ENCODE measurements around the gene NCK2. TPM values are rescaled to one million over a fixed set of nuclear protein-coding genes. Genes with fewer than 3 reads are reported as not detected.

NCK2 gene
- total and polyA plus RNA-seq, 10 of the 15 experiments (the other 5 are each of a cell fraction or from before 2014, with no cell fraction given), result 1.2 to 30.9 (median 14.1) TPM

GRCh38 chr2:105879803-105880300 is 135.1 kb downstream of the NCK2 start:
- no peak for TF ChIP-seq BMI1 (IDR thresholded peaks at IDR 0.05; ENCODE audit: borderline replicate concordance)
- TF ChIP-seq RFX5 (IDR thresholded peaks at IDR 0.05; ENCODE audit: low read depth, low read length), result no peak
- TF ChIP-seq, protein P1, sequence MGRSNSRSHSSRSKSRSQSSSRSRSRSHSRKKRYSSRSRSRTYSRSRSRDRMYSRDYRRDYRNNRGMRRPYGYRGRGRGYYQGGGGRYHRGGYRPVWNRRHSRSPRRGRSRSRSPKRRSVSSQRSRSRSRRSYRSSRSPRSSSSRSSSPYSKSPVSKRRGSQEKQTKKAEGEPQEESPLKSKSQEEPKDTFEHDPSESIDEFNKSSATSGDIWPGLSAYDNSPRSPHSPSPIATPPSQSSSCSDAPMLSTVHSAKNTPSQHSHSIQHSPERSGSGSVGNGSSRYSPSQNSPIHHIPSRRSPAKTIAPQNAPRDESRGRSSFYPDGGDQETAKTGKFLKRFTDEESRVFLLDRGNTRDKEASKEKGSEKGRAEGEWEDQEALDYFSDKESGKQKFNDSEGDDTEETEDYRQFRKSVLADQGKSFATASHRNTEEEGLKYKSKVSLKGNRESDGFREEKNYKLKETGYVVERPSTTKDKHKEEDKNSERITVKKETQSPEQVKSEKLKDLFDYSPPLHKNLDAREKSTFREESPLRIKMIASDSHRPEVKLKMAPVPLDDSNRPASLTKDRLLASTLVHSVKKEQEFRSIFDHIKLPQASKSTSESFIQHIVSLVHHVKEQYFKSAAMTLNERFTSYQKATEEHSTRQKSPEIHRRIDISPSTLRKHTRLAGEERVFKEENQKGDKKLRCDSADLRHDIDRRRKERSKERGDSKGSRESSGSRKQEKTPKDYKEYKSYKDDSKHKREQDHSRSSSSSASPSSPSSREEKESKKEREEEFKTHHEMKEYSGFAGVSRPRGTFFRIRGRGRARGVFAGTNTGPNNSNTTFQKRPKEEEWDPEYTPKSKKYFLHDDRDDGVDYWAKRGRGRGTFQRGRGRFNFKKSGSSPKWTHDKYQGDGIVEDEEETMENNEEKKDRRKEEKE (IDR thresholded peaks at IDR 0.05), result no peak
- no peak for TF ChIP-seq BHLHE40 (IDR thresholded peaks at IDR 0.05; ENCODE audit: borderline replicate concordance in 1 of 2, low read depth in 2 of 2, low read length in 1 of 2)
- no peak for TF ChIP-seq SMAD5 (IDR thresholded peaks at IDR 0.05; ENCODE audit: low read depth)
- TF ChIP-seq DPF2 (IDR thresholded peaks at IDR 0.05), result no peak
- no peak for TF ChIP-seq ZSCAN29 (IDR thresholded peaks at IDR 0.05)
- TF ChIP-seq POU2F2 (IDR thresholded peaks at IDR 0.05; ENCODE audit: borderline replicate concordance, low read depth, low read length), result no peak
- TF ChIP-seq, protein P2, sequence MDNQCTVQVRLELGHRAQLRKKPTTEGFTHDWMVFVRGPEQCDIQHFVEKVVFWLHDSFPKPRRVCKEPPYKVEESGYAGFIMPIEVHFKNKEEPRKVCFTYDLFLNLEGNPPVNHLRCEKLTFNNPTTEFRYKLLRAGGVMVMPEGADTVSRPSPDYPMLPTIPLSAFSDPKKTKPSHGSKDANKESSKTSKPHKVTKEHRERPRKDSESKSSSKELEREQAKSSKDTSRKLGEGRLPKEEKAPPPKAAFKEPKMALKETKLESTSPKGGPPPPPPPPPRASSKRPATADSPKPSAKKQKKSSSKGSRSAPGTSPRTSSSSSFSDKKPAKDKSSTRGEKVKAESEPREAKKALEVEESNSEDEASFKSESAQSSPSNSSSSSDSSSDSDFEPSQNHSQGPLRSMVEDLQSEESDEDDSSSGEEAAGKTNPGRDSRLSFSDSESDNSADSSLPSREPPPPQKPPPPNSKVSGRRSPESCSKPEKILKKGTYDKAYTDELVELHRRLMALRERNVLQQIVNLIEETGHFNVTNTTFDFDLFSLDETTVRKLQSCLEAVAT (IDR thresholded peaks at IDR 0.05), result no peak
- no peak for TF ChIP-seq FOXM1 (IDR thresholded peaks at IDR 0.05; ENCODE audit: low read depth, low read length)
- no peak for TF ChIP-seq ASH2L (IDR thresholded peaks at IDR 0.05; ENCODE audit: borderline replicate concordance, low read depth)
- TF ChIP-seq EZH2 (IDR thresholded peaks at IDR 0.05; ENCODE audit: borderline replicate concordance, control insufficient read depth, low read depth, low read length), result no peak
- TF ChIP-seq HDAC6 (IDR thresholded peaks at IDR 0.05; ENCODE audit: unreplicated experiment), result no peak
- TF ChIP-seq, protein P3, sequence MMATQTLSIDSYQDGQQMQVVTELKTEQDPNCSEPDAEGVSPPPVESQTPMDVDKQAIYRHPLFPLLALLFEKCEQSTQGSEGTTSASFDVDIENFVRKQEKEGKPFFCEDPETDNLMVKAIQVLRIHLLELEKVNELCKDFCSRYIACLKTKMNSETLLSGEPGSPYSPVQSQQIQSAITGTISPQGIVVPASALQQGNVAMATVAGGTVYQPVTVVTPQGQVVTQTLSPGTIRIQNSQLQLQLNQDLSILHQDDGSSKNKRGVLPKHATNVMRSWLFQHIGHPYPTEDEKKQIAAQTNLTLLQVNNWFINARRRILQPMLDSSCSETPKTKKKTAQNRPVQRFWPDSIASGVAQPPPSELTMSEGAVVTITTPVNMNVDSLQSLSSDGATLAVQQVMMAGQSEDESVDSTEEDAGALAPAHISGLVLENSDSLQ (IDR thresholded peaks at IDR 0.05), result no peak
- TF ChIP-seq, protein P4, sequence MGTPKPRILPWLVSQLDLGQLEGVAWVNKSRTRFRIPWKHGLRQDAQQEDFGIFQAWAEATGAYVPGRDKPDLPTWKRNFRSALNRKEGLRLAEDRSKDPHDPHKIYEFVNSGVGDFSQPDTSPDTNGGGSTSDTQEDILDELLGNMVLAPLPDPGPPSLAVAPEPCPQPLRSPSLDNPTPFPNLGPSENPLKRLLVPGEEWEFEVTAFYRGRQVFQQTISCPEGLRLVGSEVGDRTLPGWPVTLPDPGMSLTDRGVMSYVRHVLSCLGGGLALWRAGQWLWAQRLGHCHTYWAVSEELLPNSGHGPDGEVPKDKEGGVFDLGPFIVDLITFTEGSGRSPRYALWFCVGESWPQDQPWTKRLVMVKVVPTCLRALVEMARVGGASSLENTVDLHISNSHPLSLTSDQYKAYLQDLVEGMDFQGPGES (IDR thresholded peaks at IDR 0.05), result no peak
- TF ChIP-seq RCOR1 (conservative IDR thresholded peaks at IDR 0.05; ENCODE audit: low read depth, low read length), result no peak
- RAD21 ChIA-PET (ENCODE audit: unreplicated experiment), result no interaction called here
- ATAC-seq (no peak), DNase-seq (ENCODE audit: low read depth, low spot score) (no peak), FAIRE-seq (no peak)
- H3K79me2 ChIP-seq (ENCODE audit: control insufficient read depth, insufficient read depth, low read length), result no peaks in the 10 kb centered on the region; the same call in 1 of the 2 replicates
- no peaks in the 10 kb centered on the region for H4K20me1 ChIP-seq (ENCODE audit: control insufficient read depth, insufficient read depth)
- POLR2A ChIA-PET, result interaction anchor here (0.6 kb wide), 1 partner anchor 35 kb away, joined by 5 read pairs; no protein-coding TSS in a partner anchor
- no peak overlapping the region for H3K4me3 ChIP-seq
- peaks cover 8% of the 10 kb centered on the region; the same call in 2 of the 3 replicates for H3K9me3 ChIP-seq (replicated peaks; ENCODE audit: control insufficient read depth, insufficient read depth, low read length)
- BruUV-seq (replicated peaks), result no TSS peak
- H3K27ac ChIP-seq (ENCODE audit: control insufficient read depth, insufficient read depth), result no peak overlapping the region
- peaks cover 5% of the 10 kb centered on the region; the same call in 1 of the 2 replicates for H3K4me1 ChIP-seq (ENCODE audit: control insufficient read depth, insufficient read depth, low read length)
- SMC1A ChIA-PET (ENCODE audit: uncharacterized antibody, unreplicated experiment), result no interaction called here
- H3K27me3 ChIP-seq (replicated peaks in 1 of 2; ENCODE audit: control insufficient read depth in 2 of 2, insufficient read depth in 2 of 2, low read length in 1 of 2), result no peaks in the 10 kb centered on the region
- peaks cover 4 to 15% of the 10 kb centered on the region in 2 experiments for H3K36me3 ChIP-seq (ENCODE audit: control insufficient read depth in 2 of 2, insufficient read depth in 2 of 2, low read length in 1 of 2)
- H2AFZ ChIP-seq (ENCODE audit: control insufficient read depth, low read depth, low read length), result no peak overlapping the region
- intact Hi-C loops (cut with micrococcal nuclease; ENCODE audit: unreplicated experiment) (no loop called here), in situ Hi-C loops (cut with MboI) (no loop called here)
- no peak overlapping the region for H3K4me2 ChIP-seq (ENCODE audit: control insufficient read depth, insufficient read depth)
- no peak overlapping the region for H3K9ac ChIP-seq (ENCODE audit: control insufficient read depth, insufficient read depth, low read length)
- CTCF ChIA-PET, result no interaction called here
- 75% methylated on average over 6 of the region's 6 CpGs for WGBS (ENCODE audit: insufficient coverage, insufficient replicate concordance, low lambda C conversion rate, missing lambda C conversion rate)

Data from GM12878 (cell line).